ENCODE data around the gene SAA1. TPM values are rescaled to one million over a fixed set of nuclear protein-coding genes. Genes with fewer than 3 reads are reported as not detected.

SAA1 gene
- polyA plus RNA-seq, 1 donor (not counting 4 experiments of a cell fraction or from before 2014, with no cell fraction given) = 27.5 TPM

- no peak overlapping the region for H2AFZ ChIP-seq (ENCODE audit: control insufficient read depth, low read length)
- H3K79me2 ChIP-seq (ENCODE audit: control insufficient read depth, insufficient read depth, low read length) = no peaks in the 10 kb centered on the region
- TF ChIP-seq, protein P1, sequence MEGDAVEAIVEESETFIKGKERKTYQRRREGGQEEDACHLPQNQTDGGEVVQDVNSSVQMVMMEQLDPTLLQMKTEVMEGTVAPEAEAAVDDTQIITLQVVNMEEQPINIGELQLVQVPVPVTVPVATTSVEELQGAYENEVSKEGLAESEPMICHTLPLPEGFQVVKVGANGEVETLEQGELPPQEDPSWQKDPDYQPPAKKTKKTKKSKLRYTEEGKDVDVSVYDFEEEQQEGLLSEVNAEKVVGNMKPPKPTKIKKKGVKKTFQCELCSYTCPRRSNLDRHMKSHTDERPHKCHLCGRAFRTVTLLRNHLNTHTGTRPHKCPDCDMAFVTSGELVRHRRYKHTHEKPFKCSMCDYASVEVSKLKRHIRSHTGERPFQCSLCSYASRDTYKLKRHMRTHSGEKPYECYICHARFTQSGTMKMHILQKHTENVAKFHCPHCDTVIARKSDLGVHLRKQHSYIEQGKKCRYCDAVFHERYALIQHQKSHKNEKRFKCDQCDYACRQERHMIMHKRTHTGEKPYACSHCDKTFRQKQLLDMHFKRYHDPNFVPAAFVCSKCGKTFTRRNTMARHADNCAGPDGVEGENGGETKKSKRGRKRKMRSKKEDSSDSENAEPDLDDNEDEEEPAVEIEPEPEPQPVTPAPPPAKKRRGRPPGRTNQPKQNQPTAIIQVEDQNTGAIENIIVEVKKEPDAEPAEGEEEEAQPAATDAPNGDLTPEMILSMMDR (optimal IDR thresholded peaks at IDR 0.05 in 1 of 3, IDR thresholded peaks at IDR 0.05 in 1 of 3, conservative IDR thresholded peaks at IDR 0.05 in 1 of 3; ENCODE audit: extremely low read depth in 1 of 3, insufficient read depth in 2 of 3, low read length in 3 of 3) = no peak
- TF ChIP-seq EZH2 (IDR thresholded peaks at IDR 0.05; ENCODE audit: low read length) = no peak
- no peak overlapping the region for H3K4me3 ChIP-seq (ENCODE audit: control insufficient read depth in 2 of 3, extremely low read depth in 1 of 3, insufficient read depth in 2 of 3, low read depth in 1 of 3, low read length in 3 of 3)
- dilution Hi-C loops (cut with MboI; ENCODE audit: extremely low pct_ligation_motif_present, low sequenced_read_pairs) = no loop called here
- H3K9ac ChIP-seq (ENCODE audit: control insufficient read depth, extremely low read depth, insufficient read depth, low read length) = no peak overlapping the region
- no peak for FAIRE-seq
- H3K4me1 ChIP-seq (ENCODE audit: control insufficient read depth, extremely low read depth, insufficient read depth, low read length) = no peaks in the 10 kb centered on the region
- H3K27ac ChIP-seq (ENCODE audit: control insufficient read depth, insufficient read depth, low read length) = no peak overlapping the region
- no peaks in the 10 kb centered on the region for H3K36me3 ChIP-seq (ENCODE audit: control insufficient read depth in 2 of 2, extremely low read depth in 1 of 2, insufficient read depth in 2 of 2, low read length in 2 of 2)
- no peaks in the 10 kb centered on the region for H3K9me3 ChIP-seq (ENCODE audit: control insufficient read depth, low read depth, low read length)
- H3K27me3 ChIP-seq (ENCODE audit: control insufficient read depth, extremely low read depth, insufficient read depth, low read length) = peaks cover 5% of the 10 kb centered on the region
- H3K9me1 ChIP-seq (ENCODE audit: control insufficient read depth, extremely low read depth, insufficient read depth, low read length) = no peaks in the 10 kb centered on the region
- H3K4me2 ChIP-seq (ENCODE audit: control insufficient read depth, extremely low read depth, insufficient read depth, low read depth, low read length) = no peak overlapping the region
- no peaks in the 10 kb centered on the region for H4K20me1 ChIP-seq (ENCODE audit: control insufficient read depth, extremely low read depth, insufficient read depth, low read length)
- DNase-seq (ENCODE audit: low read depth, low spot score) = no peak
Observed at GRCh38 chr11:18235394-18236334, 30.4 kb upstream of the SAA1 start.

DNA sequence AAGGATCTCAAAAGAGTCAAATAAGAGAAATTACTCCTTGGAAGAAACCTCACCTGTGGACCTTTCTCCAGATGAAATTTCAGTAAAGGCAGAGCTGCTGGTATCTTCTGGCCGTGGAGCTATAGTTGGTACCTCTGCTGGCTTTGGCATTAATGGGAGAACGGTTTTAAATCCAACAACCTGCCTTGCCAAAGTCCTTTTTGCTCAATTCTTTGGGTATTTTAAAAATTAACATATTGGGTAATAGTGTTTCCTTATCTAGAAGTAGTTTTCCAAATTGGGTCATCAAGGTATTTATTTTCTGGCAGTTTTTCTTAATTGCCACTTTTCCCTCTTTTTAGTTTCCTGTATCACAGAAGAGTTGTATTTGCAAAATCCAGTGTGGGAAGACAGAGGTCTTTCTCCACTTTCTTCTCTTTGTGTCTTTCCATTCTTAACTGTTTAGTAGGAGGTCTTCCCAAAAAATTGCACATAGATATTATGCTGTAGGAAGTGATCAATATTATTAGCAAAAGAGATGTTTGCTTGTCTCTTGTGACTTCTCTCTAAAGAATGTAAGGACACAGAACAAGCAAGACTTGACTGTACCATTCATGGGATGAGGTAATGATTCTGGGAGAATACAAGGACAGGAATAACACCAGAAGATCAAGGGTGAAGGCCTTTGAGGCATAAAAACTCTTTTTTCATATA, 29.3 kb upstream of the SAA1 start, which contains the start of gene SAA4:
Gene SAA4, minus strand, starts transcription at position 139 of the 693 bp plus-strand sequence. CDS start 876 bp downstream, outside the sequence.
- H3K4me1 ChIP-seq (ENCODE audit: control insufficient read depth, extremely low read depth, insufficient read depth, low read length) = no peaks in the 10 kb centered on the region
- TF ChIP-seq, protein P1 (optimal IDR thresholded peaks at IDR 0.05 in 1 of 3, IDR thresholded peaks at IDR 0.05 in 1 of 3, conservative IDR thresholded peaks at IDR 0.05 in 1 of 3; ENCODE audit: extremely low read depth in 1 of 3, insufficient read depth in 2 of 3, low read length in 3 of 3) = no peak
- TF ChIP-seq EZH2 (IDR thresholded peaks at IDR 0.05; ENCODE audit: low read length) = no peak
- dilution Hi-C loops (cut with MboI; ENCODE audit: extremely low pct_ligation_motif_present, low sequenced_read_pairs) = no loop called here
- H4K20me1 ChIP-seq (ENCODE audit: control insufficient read depth, extremely low read depth, insufficient read depth, low read length) = no peaks in the 10 kb centered on the region
- no peaks in the 10 kb centered on the region for H3K9me1 ChIP-seq (ENCODE audit: control insufficient read depth, extremely low read depth, insufficient read depth, low read length)
- no peak for DNase-seq (ENCODE audit: low read depth, low spot score)
- H3K27me3 ChIP-seq (ENCODE audit: control insufficient read depth, extremely low read depth, insufficient read depth, low read length) = peaks cover 5% of the 10 kb centered on the region
- no peaks in the 10 kb centered on the region for H3K36me3 ChIP-seq (ENCODE audit: control insufficient read depth in 2 of 2, extremely low read depth in 1 of 2, insufficient read depth in 2 of 2, low read length in 2 of 2)
- H3K9ac ChIP-seq (ENCODE audit: control insufficient read depth, extremely low read depth, insufficient read depth, low read length) = no peak within 1 kb of the TSS
- H3K79me2 ChIP-seq (ENCODE audit: control insufficient read depth, insufficient read depth, low read length) = no peaks in the 10 kb centered on the region
- H3K4me2 ChIP-seq (ENCODE audit: control insufficient read depth, extremely low read depth, insufficient read depth, low read depth, low read length) = no peak within 1 kb of the TSS
- no peak within 1 kb of the TSS for H3K4me3 ChIP-seq (ENCODE audit: control insufficient read depth in 2 of 3, extremely low read depth in 1 of 3, insufficient read depth in 2 of 3, low read depth in 1 of 3, low read length in 3 of 3)
- no peak within 1 kb of the TSS for H3K27ac ChIP-seq (ENCODE audit: control insufficient read depth, insufficient read depth, low read length)
- no peak within 1 kb of the TSS for H2AFZ ChIP-seq (ENCODE audit: control insufficient read depth, low read length)
- H3K9me3 ChIP-seq (ENCODE audit: control insufficient read depth, low read depth, low read length) = no peaks in the 10 kb centered on the region
- no peak for FAIRE-seq

Data from keratinocyte (primary cell).